BJ (cell line): ENCODE data around the gene PDZRN4. TPM values are rescaled to one million over a fixed set of nuclear protein-coding genes. Genes with fewer than 3 reads are reported as not detected.

Experiments
- CTCF ChIA-PET: fragments of 350-600 bp; formaldehyde crosslinking; extraction: SDS; loops from one replicate; lab custom pipeline; 2021; ENCODE audit warnings: antibody characterized with exemption, inconsistent platforms; lab: Yijun Ruan, JAX
- POLR2A ChIA-PET: fragments of 300-600 bp; sonication (Branson Sonifier 250); formaldehyde crosslinking; extraction: SDS; loops from one replicate; lab custom pipeline; 2021; ENCODE audit warnings: antibody characterized with exemption; lab: Charles Lee
- DNase-seq: peaks from one replicate; pipeline ENCODE4 v3.0.0-alpha.2; 2011; ENCODE audit warnings: low read depth
- H3K27me3 ChIP-seq: 2 replicates; pipeline ENCODE4 v1.6.0; 2011; ENCODE audit warnings: low read length; ENCODE audit not compliant: control insufficient read depth, insufficient read depth
- H3K36me3 ChIP-seq: 2 replicates; pipeline ENCODE4 v1.5.1; 2011; ENCODE audit warnings: low read length; ENCODE audit not compliant: control insufficient read depth, insufficient read depth
- H3K4me3 ChIP-seq: 2 replicates; pipeline ENCODE4 v1.5.1; 2011; ENCODE audit warnings: low read depth, mild to moderate bottlenecking, control low read depth, low read length
- CTCF ChIP-seq: IDR thresholded peaks from 2 replicates; pipeline ENCODE4 v1.5.1; 2011; ENCODE audit warnings: low read depth, mild to moderate bottlenecking, control low read depth, inconsistent platforms, low read length, moderate library complexity; ENCODE audit not compliant: insufficient read depth
- polyA minus RNA-seq: library from RNA; depleted of rRNA, polyadenylated mRNA; stranded (reverse); fragments of >200 nt; gene quantifications from 2 replicates; pipeline ENCODE4 v1.2.3, GENCODE V29; 2011; rRNA and poly(A)+ RNA removed
- polyA plus RNA-seq: library from polyadenylated mRNA; depleted of rRNA; stranded (reverse); fragments of >200 nt; gene quantifications from 2 replicates; pipeline ENCODE4 v1.2.3, GENCODE V29; 2011; rRNA removed

The PDZRN4 gene
- polyA plus RNA-seq (not detected in 2 replicates), polyA minus RNA-seq (not detected in 2 replicates)

GRCh38 chr12:41188058-41188840 is at the start of gene PDZRN4:
TSS of gene PDZRN4 (plus strand) at chr12:41188320.
- Histone ChIP-seq H3K27me3 (peaks cover 24% of the 10 kb centered on the region), H3K36me3 (no peaks in the 10 kb centered on the region), H3K4me3 (no peak within 1 kb of the TSS)
- POLR2A ChIA-PET, result no interaction called here
- CTCF ChIA-PET, result no interaction called here
- DNase-seq, result no peak
- no peak for TF ChIP-seq CTCF

GRCh38 chr12:41140117-41140516 is 48.0 kb upstream of the PDZRN4 start:
- H3K27me3 ChIP-seq, result no peaks in the 10 kb centered on the region
- H3K36me3 ChIP-seq, result no peaks in the 10 kb centered on the region
- ChIA-PET CTCF (no interaction called here), POLR2A (no interaction called here)
- H3K4me3 ChIP-seq, result no peak overlapping the region
- DNase-seq, result no peak
- no peak for TF ChIP-seq CTCF

GRCh38 chr12:41141104-41141503 is 47.0 kb upstream of the PDZRN4 start:
- POLR2A ChIA-PET, result no interaction called here
- Histone ChIP-seq H3K36me3 (no peaks in the 10 kb centered on the region), H3K27me3 (no peaks in the 10 kb centered on the region), H3K4me3 (no peak overlapping the region)
- CTCF ChIA-PET, result no interaction called here
- DNase-seq, result no peak
- no peak for TF ChIP-seq CTCF

- no peak for TF ChIP-seq CTCF
- no peak for DNase-seq
- Histone ChIP-seq H3K4me3 (no peak overlapping the region), H3K27me3 (no peaks in the 10 kb centered on the region), H3K36me3 (no peaks in the 10 kb centered on the region)
- ChIA-PET POLR2A (no interaction called here), CTCF (no interaction called here)
These were observed 45.7 kb upstream of the PDZRN4 start for GRCh38 chr12:41142376-41142775.

- H3K27me3 ChIP-seq, result no peaks in the 10 kb centered on the region
- TF ChIP-seq CTCF, result no peak
- ChIA-PET CTCF (interaction anchor here (0.6 kb wide), 1 partner anchor 97 kb away, joined by 3 read pairs; no protein-coding TSS in a partner anchor), POLR2A (no interaction called here)
- H3K36me3 ChIP-seq, result no peaks in the 10 kb centered on the region
- no peak for DNase-seq
- H3K4me3 ChIP-seq, result no peak overlapping the region
These were observed 36.3 kb upstream of the PDZRN4 start for GRCh38 chr12:41151793-41152192.
